ENCODE data around the gene SLC7A6. TPM values are rescaled to one million over a fixed set of nuclear protein-coding genes. Genes with fewer than 3 reads are reported as not detected.

Gene SLC7A6
- total RNA-seq, 2 donors from 2014 or later, result 12.8 to 30.5 TPM

GRCh38 chr16:68217506-68217905 lies 46.8 kb upstream of the SLC7A6 start:
- WGBS, result 97% methylated on average over 4 of the region's 4 CpGs
- intact Hi-C loops (cut with DNase I), result no loop called here
- no peak overlapping the region for H3K4me3 ChIP-seq
- H3K4me1 ChIP-seq (replicated peaks), result no peaks in the 10 kb centered on the region
- no peaks in the 10 kb centered on the region for H3K36me3 ChIP-seq
- no peaks in the 10 kb centered on the region for H3K27me3 ChIP-seq (replicated peaks; ENCODE audit: insufficient read depth)
- TF ChIP-seq CTCF (IDR thresholded peaks at IDR 0.05) (no peak), POLR2AphosphoS5 (IDR thresholded peaks at IDR 0.05) (no peak), POLR2A (IDR thresholded peaks at IDR 0.05) (no peak)
- no peaks in the 10 kb centered on the region for H3K9me3 ChIP-seq
- no peak for DNase-seq (ENCODE audit: low spot score)
- H3K27ac ChIP-seq, result no peak overlapping the region

- WGBS, result 95% methylated on average over 6 of the region's 6 CpGs
- no peaks in the 10 kb centered on the region for H3K27me3 ChIP-seq (replicated peaks; ENCODE audit: insufficient read depth)
- no peak for TF ChIP-seq POLR2A (IDR thresholded peaks at IDR 0.05)
- TF ChIP-seq POLR2AphosphoS5 (IDR thresholded peaks at IDR 0.05), result no peak
- TF ChIP-seq CTCF (IDR thresholded peaks at IDR 0.05), result no peak
- H3K4me1 ChIP-seq (replicated peaks), result no peaks in the 10 kb centered on the region
- no peak overlapping the region for H3K4me3 ChIP-seq
- no peak overlapping the region for H3K27ac ChIP-seq
- no peak for DNase-seq (ENCODE audit: low spot score)
- H3K9me3 ChIP-seq, result no peaks in the 10 kb centered on the region
- H3K36me3 ChIP-seq, result no peaks in the 10 kb centered on the region
- intact Hi-C loops (cut with DNase I), result no loop called here
These were observed 44.5 kb upstream of the SLC7A6 start for GRCh38 chr16:68219725-68220351.

- Histone ChIP-seq H3K4me3 (no peak overlapping the region), H3K36me3 (no peaks in the 10 kb centered on the region), H3K27me3 (replicated peaks; ENCODE audit: insufficient read depth) (no peaks in the 10 kb centered on the region), H3K9me3 (no peaks in the 10 kb centered on the region), H3K4me1 (replicated peaks) (peaks cover 12% of the 10 kb centered on the region), H3K27ac (no peak overlapping the region)
- DNase-seq (ENCODE audit: low spot score), result no peak
- WGBS, result 50% methylated on average over 1 of the region's 1 CpG
- intact Hi-C loops (cut with DNase I), result no loop called here
- TF ChIP-seq POLR2A (IDR thresholded peaks at IDR 0.05), result no peak
- TF ChIP-seq POLR2AphosphoS5 (IDR thresholded peaks at IDR 0.05), result no peak
- no peak for TF ChIP-seq CTCF (IDR thresholded peaks at IDR 0.05)
These were observed 41.3 kb upstream of the SLC7A6 start for GRCh38 chr16:68223072-68223471.

- intact Hi-C loops (cut with DNase I), result loop anchor here (5.0 kb wide), 1 partner anchor 234 kb away; no protein-coding TSS in a partner anchor
- H3K27ac ChIP-seq, result no peak overlapping the region
- 88% methylated on average over 4 of the region's 4 CpGs for WGBS
These were observed 38.2 kb upstream of the SLC7A6 start for GRCh38 chr16:68226116-68226515.

More at GRCh38 chr16:68226116-68226515, 38.2 kb upstream of the SLC7A6 start:
- Histone ChIP-seq H3K4me3 (no peak overlapping the region), H3K9me3 (no peaks in the 10 kb centered on the region), H3K36me3 (peaks cover 1 to 4% of the 10 kb centered on the region in 2 donors), H3K4me1 (replicated peaks) (peaks cover 29% of the 10 kb centered on the region), H3K27me3 (replicated peaks; ENCODE audit: insufficient read depth) (no peaks in the 10 kb centered on the region)
- TF ChIP-seq POLR2AphosphoS5 (IDR thresholded peaks at IDR 0.05), result no peak
- no peak for TF ChIP-seq CTCF (IDR thresholded peaks at IDR 0.05)
- TF ChIP-seq POLR2A (IDR thresholded peaks at IDR 0.05), result no peak
- DNase-seq (ENCODE audit: low spot score), result no peak

Measured in prostate gland (tissue), 2 donors.